NK-92 treated with Interleukin-12 subunit alpha and Interleukin-12 subunit beta, amount 100 ng/mL, for 24 hours (cell line): ENCODE measurements around the gene RBM20.
"Not testable (repeated sequence)": the region's sequence is repeated elsewhere in the genome, so short reads cannot be mapped to it uniquely, and the experiment has no call there.

Experiments
- DNase-seq: peaks from one replicate; lab custom pipeline; 2025; lab: John Stamatoyannopoulos, UW

RBM20 gene

GRCh38 chr10:110764793-110765512, 120.8 kb downstream of the RBM20 start:
- no peak for DNase-seq

GRCh38 chr10:110765513-110766319, 121.6 kb downstream of the RBM20 start:
- no peak for DNase-seq

GRCh38 chr10:110767601-110768000, 123.5 kb downstream of the RBM20 start:
- not testable (repeated sequence) for DNase-seq

DNA sequence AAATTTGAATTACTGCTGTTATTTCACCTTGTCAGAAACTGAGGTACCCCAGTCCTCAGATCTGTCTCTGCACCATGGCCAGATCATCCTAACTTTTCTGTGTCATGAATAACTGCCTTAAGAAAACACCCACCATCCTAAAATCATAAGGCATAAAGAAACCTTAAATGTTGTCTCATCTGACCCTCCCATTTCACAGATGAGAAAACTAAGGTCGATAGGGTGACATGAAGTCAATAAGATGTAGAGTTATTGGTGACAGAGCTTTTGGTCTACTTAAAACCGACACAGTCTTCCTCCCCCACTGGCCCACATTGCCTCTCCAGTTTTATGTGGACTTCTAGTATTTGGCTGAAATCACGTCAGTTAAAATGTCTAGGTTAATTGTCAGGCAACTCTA, 126.1 kb downstream of the RBM20 start:
- no peak for DNase-seq

DNA sequence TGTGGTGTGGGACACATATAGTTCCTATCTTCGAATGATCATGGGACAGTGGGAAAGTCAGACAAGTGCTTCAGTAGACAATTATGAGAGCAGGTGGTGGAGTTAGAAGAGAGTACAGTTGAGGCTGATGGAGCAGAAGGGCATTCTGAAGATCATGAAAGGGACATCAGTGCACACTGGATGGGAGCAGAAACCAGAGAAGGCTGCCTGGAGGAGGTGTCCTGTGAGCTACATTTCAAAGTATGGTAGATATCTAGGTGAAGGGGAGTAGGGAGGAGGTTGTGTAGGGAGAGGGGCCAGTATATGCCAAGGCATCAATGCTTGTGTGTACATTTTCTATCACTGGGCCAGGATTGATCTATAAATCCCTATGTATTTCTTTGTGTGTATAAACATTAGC, 127.3 kb downstream of the RBM20 start:
- DNase-seq = no peak

DNA sequence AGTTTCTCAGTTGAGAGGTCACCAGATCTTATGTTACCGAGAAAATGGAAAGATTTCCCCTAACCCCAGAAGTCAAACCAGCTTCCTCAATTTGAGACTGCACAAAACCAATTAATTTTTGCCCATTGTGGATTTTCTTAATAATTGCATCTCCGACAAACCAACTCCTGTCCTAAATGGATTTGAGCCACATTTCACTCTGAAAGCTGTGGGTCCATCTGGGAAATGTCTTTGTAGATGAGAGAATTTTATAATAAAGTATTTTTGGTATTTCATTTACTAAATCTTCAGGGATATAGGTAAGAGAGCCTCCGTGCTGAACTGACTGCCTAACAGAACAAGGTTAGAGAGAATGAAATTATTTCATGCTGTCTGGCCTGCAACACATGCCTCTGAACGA, 127.9 kb downstream of the RBM20 start:
- no peak for DNase-seq

GRCh38 chr10:110772454-110773025, 128.4 kb downstream of the RBM20 start:
- no peak for DNase-seq

DNA sequence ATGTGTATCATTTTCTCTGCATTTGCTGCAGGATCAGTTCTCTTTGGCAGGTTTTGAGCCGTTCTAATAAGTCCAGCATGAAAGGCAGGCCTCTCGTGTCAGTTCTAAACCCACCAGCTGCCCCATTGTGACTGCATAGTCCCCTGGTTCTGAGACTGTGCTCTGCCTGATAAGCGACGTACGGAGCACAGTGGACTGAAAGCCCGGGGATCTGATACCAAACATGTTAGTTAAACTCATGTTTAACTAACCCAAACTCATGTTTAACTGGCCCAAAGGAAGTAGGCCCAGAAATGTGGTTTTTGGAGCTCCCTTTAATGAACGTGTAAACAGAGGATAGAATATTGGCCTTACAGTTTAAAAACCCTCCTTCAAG, 129.5 kb downstream of the RBM20 start:
- no peak for DNase-seq

GRCh38 chr10:110774069-110775019, 130.2 kb downstream of the RBM20 start:
- DNase-seq = no peak

- DNase-seq = no peak
Observed at GRCh38 chr10:110775020-110775375, 130.9 kb downstream of the RBM20 start.

GRCh38 chr10:110775406-110775805, 131.3 kb downstream of the RBM20 start:
- DNase-seq = no peak

- no peak for DNase-seq
Observed at GRCh38 chr10:110777017-110777416, 132.9 kb downstream of the RBM20 start.

DNA sequence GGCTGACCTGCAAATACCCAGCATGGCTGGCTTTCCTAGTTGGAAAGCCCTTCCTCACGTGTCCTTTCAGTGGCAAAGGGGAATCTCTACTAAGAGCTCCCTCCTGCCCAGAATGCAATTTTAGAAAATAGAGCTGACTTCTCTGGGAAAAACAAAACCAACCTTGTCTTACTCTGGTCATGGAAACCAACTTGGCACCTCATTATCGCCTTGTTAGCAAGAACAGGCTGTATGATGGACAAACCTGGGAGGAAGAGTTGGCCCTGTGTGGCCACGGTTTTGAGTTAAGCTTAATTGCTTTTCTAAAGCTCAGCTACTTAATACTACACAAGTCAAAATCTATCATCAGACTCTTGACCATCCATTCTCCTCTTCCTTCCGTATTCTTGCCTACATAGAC, 133.5 kb downstream of the RBM20 start:
- DNase-seq = no peak

GRCh38 chr10:110778211-110778610, 134.1 kb downstream of the RBM20 start:
- DNase-seq = no peak

- no peak for DNase-seq
Observed at GRCh38 chr10:110779489-110779888, 135.4 kb downstream of the RBM20 start.

DNA sequence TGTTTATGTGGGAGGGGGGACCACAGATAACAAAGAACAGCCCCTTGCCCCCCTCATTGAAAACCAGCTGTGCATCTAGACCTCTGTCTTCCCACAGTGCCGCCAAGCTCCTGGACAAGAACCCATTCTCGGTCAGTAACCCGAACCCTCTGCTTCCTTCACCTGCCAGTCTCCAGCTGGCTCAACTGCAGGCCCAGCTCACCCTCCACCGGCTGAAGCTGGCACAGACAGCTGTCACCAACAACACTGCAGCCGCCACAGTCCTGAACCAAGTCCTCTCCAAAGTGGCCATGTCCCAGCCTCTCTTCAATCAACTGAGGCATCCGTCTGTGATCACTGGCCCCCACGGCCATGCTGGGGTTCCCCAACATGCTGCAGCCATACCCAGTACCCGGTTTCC, 136.6 kb downstream of the RBM20 start:
- no peak for DNase-seq

DNA sequence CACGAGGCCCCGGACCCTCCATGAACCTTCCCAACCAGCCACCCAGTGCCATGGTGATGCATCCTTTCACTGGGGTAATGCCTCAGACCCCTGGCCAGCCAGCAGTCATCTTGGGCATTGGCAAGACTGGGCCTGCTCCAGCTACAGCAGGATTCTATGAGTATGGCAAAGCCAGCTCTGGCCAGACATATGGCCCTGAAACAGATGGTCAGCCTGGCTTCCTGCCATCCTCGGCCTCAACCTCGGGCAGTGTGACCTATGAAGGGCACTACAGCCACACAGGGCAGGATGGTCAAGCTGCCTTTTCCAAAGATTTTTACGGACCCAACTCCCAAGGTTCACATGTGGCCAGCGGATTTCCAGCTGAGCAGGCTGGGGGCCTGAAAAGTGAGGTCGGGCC, 137.0 kb downstream of the RBM20 start:
- DNase-seq = no peak

DNA sequence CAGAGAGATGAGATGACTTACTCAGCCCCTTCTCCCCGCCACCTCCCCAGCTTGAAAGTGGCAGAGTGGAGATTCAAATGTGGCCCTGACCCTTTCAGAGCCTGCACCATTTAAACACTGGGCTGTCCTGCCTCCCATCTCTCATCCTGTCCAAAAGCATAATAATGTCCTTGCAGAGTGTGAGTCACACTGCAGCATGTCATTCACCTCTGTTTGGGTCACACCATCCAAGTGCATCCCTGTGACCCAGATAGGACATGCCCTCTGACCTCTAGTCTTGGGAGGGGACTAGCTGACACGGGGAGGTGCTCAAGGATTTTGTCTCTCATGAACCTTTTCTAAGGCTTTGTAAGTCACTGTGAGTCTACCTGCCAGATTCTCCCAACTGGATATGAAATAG, 138.5 kb downstream of the RBM20 start:
- no peak for DNase-seq

- no peak for DNase-seq
Observed at GRCh38 chr10:110783509-110784107, 139.5 kb downstream of the RBM20 start.

GRCh38 chr10:110784198-110784597, 140.1 kb downstream of the RBM20 start:
- no peak for DNase-seq

DNA sequence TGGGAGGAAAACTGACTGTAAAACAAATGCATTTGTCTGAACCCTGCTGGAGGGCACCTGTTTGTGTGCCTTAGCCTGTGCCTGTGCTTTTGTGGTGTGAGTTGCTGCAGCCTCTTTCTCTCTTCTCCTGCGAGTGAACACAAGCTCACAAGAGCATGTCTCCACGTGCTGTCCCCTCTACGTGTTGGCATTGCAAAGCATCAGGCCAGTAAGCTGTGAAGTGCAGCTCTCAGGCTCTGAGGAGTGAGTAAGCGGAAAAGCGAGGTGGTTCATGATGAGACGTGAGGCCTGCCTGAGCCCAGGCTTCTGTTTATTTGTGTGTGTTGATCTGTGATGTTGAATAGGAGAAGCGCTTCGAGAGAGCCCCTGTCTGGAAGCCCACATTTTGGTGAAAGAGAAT, 142.0 kb downstream of the RBM20 start:
- DNase-seq = no peak
